DMS114 treated with DMSO at 0.1 percent for 48 hours (cell line): Measurements from ENCODE around the gene KLF2.
"Not testable (repeated sequence)": the region's sequence is repeated elsewhere in the genome, so short reads cannot be mapped to it uniquely, and the experiment has no call there.

Experiments
- DNase-seq: peaks from one replicate; lab custom pipeline; 2025; ENCODE audit not compliant: unreplicated experiment; lab: John Stamatoyannopoulos, UW

KLF2 gene

DNA sequence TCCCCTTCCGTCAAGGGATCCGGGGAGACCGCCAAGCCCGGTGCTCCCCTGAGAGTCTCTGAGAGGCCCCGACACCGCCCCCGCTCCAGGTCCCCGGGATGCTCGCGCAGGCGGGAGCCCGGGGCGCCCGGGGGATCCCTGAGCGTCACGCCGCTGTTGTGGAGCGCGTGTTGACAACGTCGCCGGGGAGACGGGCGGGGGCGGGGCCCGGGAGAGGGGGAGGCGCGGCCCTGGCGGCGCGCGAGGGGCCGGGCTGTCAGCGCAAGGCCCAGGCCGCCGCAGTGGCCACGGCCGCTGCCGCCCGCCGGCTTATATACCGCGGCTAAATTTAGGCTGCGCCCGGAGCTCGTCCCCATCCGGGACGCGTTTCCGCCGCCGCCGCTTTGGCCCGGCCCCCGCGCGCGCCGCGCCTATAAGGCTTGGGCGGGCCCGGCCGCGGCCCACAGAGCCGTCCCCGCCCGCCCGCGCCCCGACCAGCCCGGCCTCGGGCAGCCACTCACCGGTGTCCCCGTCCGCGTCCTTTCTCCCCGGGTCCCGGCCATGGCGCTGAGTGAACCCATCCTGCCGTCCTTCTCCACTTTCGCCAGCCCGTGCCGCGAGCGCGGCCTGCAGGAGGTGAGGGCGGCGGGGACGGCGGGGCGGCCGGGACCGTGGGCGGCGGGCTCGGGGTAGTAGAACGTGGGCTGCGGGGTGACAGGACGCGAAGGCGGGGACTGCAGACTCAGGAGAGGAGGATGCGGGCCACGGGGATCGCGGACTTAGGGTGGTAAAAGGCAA is at the start of gene KLF2:
KLF2 (plus strand) TSS at position 443 of the 777 bp plus-strand sequence; CDS start at position 541, 98 bp downstream.
- peak; percentile 77 for DNase-seq

GRCh38 chr19:16280306-16280705 is 44.3 kb upstream of the KLF2 start:
- no peak for DNase-seq

- DNase-seq, result no peak
Measured at GRCh38 chr19:16281743-16282142, 42.9 kb upstream of the KLF2 start.

DNA sequence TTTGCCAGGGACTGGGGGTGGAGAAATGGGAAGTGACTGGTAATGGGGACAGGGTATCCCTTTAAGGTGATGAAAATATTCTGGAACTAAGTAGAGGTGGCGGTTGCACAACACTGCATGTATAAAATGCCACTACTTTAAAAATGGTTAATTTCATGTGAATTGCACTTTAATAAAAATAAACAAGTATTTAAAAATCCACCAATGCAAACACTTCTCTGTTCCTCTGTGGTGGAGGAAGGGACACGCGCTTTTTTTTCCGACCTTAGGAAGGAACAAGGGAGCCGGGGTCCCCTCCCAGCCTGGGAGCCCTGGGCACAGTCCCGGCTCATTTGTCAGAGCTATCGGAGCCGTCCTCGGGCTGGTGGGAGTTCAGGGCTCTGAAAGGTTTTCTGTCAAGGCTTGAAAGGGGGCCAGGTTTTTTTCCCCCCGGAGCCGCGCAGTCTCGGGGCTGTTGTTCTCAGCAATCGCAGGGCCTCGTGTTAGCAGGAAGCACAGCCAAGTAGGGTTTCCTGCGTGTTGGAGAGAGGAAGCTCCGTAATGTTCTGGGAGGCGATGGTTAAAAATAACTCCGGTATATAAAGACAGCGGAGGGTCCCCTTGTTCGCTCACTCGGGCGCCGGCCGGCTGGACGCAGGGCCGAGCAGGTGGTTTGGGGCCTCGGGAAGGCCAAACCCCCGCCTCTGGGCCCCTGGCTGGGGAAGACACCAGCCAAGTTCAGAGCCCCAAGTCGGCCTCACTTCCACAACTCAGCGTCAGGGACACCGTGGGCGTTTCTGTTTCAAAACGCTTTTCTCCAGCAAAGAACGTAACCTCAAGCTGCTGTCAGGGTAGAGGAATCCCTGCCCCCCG is 41.2 kb upstream of the KLF2 start:
- DNase-seq, result no peak

- no peak for DNase-seq
Measured at GRCh38 chr19:16284505-16284904, 40.1 kb upstream of the KLF2 start.

DNA sequence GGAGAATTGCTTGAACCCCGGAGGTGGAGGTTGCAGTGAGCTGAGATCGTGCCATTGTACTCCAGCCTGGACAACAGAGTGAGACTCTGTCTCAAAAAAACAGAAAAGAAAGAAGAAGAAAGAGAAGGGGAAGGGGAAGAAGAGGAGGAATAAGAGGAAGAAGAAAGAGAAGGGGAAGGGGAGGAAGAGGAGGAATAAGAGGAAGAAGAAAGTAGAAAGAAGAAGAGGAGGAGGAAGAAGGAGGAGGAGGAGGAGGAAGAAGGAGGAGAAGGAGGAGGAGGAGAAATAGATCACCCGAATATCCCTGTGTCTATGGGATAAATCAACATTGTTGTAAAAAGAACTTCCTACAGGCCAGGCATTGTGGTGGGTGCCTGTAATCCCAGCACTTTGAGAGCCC is 39.5 kb upstream of the KLF2 start:
- not testable (repeated sequence) for DNase-seq

- DNase-seq, result no peak
Measured at GRCh38 chr19:16285769-16286498, 38.7 kb upstream of the KLF2 start.

- DNase-seq, result no peak
Measured at GRCh38 chr19:16288544-16288943, 36.1 kb upstream of the KLF2 start.

GRCh38 chr19:16289594-16289993 is 35.0 kb upstream of the KLF2 start:
- DNase-seq, result no peak

- no peak for DNase-seq
Measured at GRCh38 chr19:16290692-16291091, 33.9 kb upstream of the KLF2 start.

GRCh38 chr19:16293118-16294091 is 31.2 kb upstream of the KLF2 start:
- no peak for DNase-seq

- DNase-seq, result no peak
Measured at GRCh38 chr19:16295057-16295456, 29.6 kb upstream of the KLF2 start.

DNA sequence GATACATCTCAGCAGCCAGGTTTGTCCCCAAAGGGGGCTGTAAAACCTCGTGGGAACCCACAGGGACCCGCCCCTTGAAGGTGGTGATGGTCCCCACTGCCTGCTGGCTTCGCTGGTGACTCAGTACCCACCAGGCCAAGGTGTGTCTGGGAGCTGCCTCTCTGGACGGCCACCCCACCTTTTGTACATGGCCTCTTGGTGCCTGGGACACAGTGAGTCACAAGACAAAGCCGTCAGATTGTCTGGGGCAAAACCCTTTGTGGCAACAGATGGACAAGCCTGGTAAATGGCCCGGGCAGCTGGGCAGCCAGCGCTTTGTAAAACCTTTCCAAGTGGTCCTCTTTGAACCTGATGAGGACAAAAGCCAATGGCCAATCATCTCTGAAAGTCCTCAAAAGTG is 27.9 kb upstream of the KLF2 start:
- DNase-seq, result no peak

- DNase-seq, result no peak
Measured at GRCh38 chr19:16297575-16298178, 26.9 kb upstream of the KLF2 start.

DNA sequence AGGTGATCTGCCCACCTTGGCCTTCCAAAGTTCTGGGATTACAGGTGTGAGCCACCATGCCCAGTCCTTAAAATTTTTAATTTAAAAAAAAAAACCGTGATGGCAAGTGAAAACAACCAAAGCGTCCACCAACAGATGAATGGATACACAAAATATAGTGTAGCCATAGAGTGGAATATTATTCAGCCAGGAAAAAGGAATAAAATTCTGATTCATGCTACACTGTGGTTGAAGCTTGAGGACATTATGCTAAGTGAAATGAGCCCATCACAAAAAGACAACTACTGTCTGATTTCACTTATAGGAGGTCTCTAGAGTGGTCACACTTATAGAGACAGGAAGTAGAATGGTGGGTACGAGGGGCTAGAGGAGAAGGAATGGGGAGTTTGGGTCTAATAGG is 26.3 kb upstream of the KLF2 start:
- no peak for DNase-seq

DNA sequence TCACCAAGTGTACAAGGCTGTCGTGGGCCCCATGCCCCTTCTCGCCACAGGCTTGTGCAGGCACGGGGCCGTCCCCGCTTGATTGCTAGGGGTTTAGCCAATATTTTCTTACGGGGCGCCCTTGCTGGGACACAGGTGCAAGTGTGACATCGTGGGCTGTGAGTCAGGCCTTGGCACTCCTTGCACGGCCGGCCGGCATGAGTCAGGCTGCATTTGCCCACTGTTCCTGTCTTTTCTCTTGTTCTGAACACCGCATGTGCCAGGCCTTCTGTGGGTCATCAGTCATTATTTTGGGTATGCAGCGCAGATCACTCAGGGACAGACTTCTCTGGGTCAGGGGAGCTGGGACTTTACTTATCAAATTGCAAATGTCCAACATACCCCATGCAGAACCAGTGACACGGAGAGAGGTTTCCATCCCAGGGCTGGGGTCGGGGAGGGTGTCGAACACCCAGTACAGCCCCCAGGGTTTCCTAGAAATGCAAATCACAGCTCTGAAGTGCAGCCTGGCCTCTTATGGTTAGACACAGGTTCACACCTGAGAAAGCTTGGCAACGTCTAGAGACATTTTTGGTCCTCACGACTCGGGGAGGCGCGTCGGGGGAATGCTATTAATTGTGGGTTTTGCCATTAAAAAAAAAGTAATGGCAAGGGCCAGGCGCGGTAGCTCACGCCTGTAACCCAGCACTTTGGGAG is 22.5 kb upstream of the KLF2 start:
- no peak for DNase-seq

DNA sequence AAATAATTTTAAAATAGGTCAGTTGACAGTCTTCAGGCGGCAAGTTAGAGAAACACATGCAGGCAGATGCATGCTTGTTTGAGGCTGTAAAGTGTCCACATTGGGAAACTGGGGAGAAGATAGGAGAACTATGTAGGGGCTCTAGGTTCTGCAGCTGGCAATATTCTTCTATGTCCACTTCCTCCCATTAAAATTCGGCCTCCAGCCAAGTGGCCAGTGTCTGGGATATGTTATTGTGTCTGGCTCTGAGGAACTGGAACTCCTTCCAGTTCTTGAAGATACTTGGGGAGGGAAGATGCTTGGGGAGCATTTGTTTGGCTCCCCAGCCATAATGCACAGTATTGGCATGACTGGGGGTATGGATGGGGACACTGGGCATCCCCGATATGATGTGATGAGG is 20.9 kb upstream of the KLF2 start:
- DNase-seq, result no peak

GRCh38 chr19:16304511-16304910 is 20.1 kb upstream of the KLF2 start:
- DNase-seq, result not testable (repeated sequence)

GRCh38 chr19:16305060-16305459 is 19.6 kb upstream of the KLF2 start:
- not testable (repeated sequence) for DNase-seq
